Smooth muscle cell (in vitro differentiated cells): Measurements from ENCODE around the gene HTRA1. TPM values are rescaled to one million over a fixed set of nuclear protein-coding genes. Genes with fewer than 3 reads are reported as not detected.

Source experiments
- DNase-seq: peaks from one replicate; lab custom pipeline; 2025; ENCODE audit not compliant: unreplicated experiment; lab: John Stamatoyannopoulos, UW
- H2AFZ ChIP-seq: fragments of 200-600 bp; sonication (generic); 2 replicates; pipeline ENCODE4 v1.6.0; 2016; ENCODE audit warnings: antibody characterized with exemption, low read depth, mild to moderate bottlenecking
- H3F3A ChIP-seq: fragments of 200-600 bp; sonication (generic); 2 replicates; pipeline ENCODE4 v1.6.0; 2017; ENCODE audit warnings: antibody characterized with exemption, low read depth
- H3K27ac ChIP-seq: fragments of 200-600 bp; sonication (generic); 2 replicates; pipeline ENCODE4 v1.5.1; 2016; ENCODE audit warnings: low read depth, mild to moderate bottlenecking
- H3K27me3 ChIP-seq: fragments of 200-600 bp; sonication (generic); 2 replicates; pipeline ENCODE4 v1.6.1; 2016; ENCODE audit warnings: low read depth, mild to moderate bottlenecking
- H3K36me3 ChIP-seq: fragments of 200-600 bp; sonication (generic); 2 replicates; pipeline ENCODE4 v1.5.1; 2016; ENCODE audit warnings: low read depth
- H3K4me1 ChIP-seq: fragments of 200-600 bp; sonication (generic); 2 replicates; pipeline ENCODE4 v1.5.1; 2016; ENCODE audit warnings: low read depth
- H3K4me2 ChIP-seq: fragments of 200-600 bp; sonication (generic); 2 replicates; pipeline ENCODE4 v1.6.0; 2016; ENCODE audit warnings: mild to moderate bottlenecking
- H3K4me3 ChIP-seq: fragments of 200-600 bp; sonication (generic); 2 replicates; pipeline ENCODE4 v1.5.1; 2016; ENCODE audit warnings: mild to moderate bottlenecking
- H3K79me2 ChIP-seq: fragments of 200-600 bp; sonication (generic); 2 replicates; pipeline ENCODE4 v1.6.0; 2016; ENCODE audit warnings: low read depth, mild to moderate bottlenecking
- H3K9ac ChIP-seq: fragments of 200-600 bp; sonication (generic); 2 replicates; pipeline ENCODE4 v1.6.0; 2016; ENCODE audit warnings: low read depth
- H3K9me3 ChIP-seq: fragments of 200-600 bp; sonication (generic); replicated peaks from 2 replicates; pipeline ENCODE4 v1.5.1; 2016; ENCODE audit warnings: low read depth
- H4K20me1 ChIP-seq: fragments of 200-600 bp; sonication (generic); 2 replicates; pipeline ENCODE4 v1.6.0; 2016; ENCODE audit warnings: low read depth
- CTCF ChIP-seq: fragments of 200-600 bp; sonication (generic); IDR thresholded peaks from 2 replicates; pipeline ENCODE4 v1.5.1; 2017; ENCODE audit warnings: borderline replicate concordance, mild to moderate bottlenecking, antibody characterized with exemption; ENCODE audit not compliant: insufficient read depth, poor library complexity, severe bottlenecking
- WGBS: methylation state at CpG from one replicate; pipeline ENCODE4 v1.1.7; 2016; ENCODE audit warnings: low lambda C conversion rate; 5-methylcytosine and 5-hydroxymethylcytosine counted together
- polyA plus RNA-seq: library from polyadenylated mRNA; unstranded; fragments of >200 nt; fragmentation: Nextera tagmentation; extraction: Ambion mirVana; gene quantifications from 2 replicates; pipeline ENCODE4 v1.2.1, GENCODE V29; 2016
- total RNA-seq: library from RNA; depleted of rRNA; stranded (reverse); fragments of >200 nt; gene quantifications from 2 replicates; pipeline ENCODE4 v1.2.3, GENCODE V29; 2014

Gene HTRA1
- total and polyA plus RNA-seq, 2 experiments from 2014 or later = 175 to 257 TPM

DNA sequence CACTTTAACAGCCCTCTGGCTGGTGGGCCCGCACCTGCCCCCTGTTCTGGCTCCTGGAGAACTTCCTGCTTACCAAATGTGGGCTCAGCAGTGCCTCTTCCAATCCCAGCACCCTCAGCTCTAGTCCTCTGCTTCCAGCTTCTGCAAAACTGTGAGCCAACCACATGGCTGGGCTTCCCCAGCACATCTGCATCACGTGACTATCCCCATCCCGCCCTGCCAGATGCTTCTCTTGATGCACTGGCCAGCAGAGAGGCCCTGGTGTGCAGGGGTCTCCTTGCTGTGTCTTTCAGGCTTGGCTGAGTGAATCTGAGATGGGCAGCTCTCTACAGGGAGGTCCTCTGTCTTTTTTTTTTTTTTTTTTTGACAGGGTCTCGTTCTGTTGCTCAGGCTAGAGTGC is 55.4 kb downstream of the HTRA1 start:
- Histone ChIP-seq H3F3A (no peaks in the 10 kb centered on the region), H3K27ac (no peak overlapping the region), H2AFZ (no peak overlapping the region), H3K9me3 (no peaks in the 10 kb centered on the region), H3K4me2 (no peak overlapping the region), H4K20me1 (no peaks in the 10 kb centered on the region), H3K27me3 (no peaks in the 10 kb centered on the region), H3K4me1 (no peaks in the 10 kb centered on the region), H3K36me3 (no peaks in the 10 kb centered on the region), H3K9ac (no peak overlapping the region), H3K79me2 (no peaks in the 10 kb centered on the region), H3K4me3 (no peak overlapping the region)
- TF ChIP-seq CTCF = no peak
- DNase-seq = no peak
- WGBS = 91% methylated on average over 4 of the region's 4 CpGs

- Histone ChIP-seq H3K4me1 (no peaks in the 10 kb centered on the region), H3F3A (no peaks in the 10 kb centered on the region), H3K9me3 (no peaks in the 10 kb centered on the region), H3K4me3 (no peak overlapping the region), H4K20me1 (no peaks in the 10 kb centered on the region), H3K4me2 (no peak overlapping the region), H2AFZ (no peak overlapping the region), H3K27me3 (no peaks in the 10 kb centered on the region), H3K79me2 (no peaks in the 10 kb centered on the region), H3K9ac (no peak overlapping the region), H3K36me3 (no peaks in the 10 kb centered on the region), H3K27ac (no peak overlapping the region)
- DNase-seq = no peak
- WGBS = 91% methylated on average over 7 of the region's 7 CpGs
- TF ChIP-seq CTCF = no peak
These were observed 57.8 kb downstream of the HTRA1 start for GRCh38 chr10:122519144-122519543.

DNA sequence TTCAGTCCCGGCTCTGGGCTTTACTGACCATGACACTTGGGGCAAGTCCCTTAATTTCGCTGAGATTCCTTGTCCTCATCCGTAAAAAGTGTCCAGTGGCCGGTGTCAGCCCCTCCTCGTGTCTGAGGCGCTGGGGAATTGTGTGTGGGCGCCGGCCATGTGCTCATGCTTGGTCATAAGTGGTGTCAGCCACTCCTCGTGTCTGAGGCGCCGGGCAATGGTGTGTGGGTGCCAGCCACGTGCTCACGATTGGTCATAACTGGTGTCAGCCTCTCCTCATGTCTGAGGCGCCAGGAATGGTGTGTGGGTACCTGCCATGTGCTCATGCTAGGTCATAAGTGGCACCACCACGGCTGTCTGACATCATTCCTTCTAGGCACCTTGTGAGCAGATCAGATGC is 58.5 kb downstream of the HTRA1 start:
- no peaks in the 10 kb centered on the region for H3K36me3 ChIP-seq
- WGBS = 90% methylated on average over 15 of the region's 15 CpGs
- no peak for DNase-seq
- TF ChIP-seq CTCF = no peak
- no peak overlapping the region for H3K4me2 ChIP-seq
- H3K4me3 ChIP-seq = no peak overlapping the region
- H2AFZ ChIP-seq = no peak overlapping the region
- no peaks in the 10 kb centered on the region for H3F3A ChIP-seq
- no peaks in the 10 kb centered on the region for H4K20me1 ChIP-seq
- no peaks in the 10 kb centered on the region for H3K79me2 ChIP-seq
- H3K27me3 ChIP-seq = no peaks in the 10 kb centered on the region
- no peak overlapping the region for H3K9ac ChIP-seq
- H3K9me3 ChIP-seq = no peaks in the 10 kb centered on the region
- H3K4me1 ChIP-seq = no peaks in the 10 kb centered on the region
- no peak overlapping the region for H3K27ac ChIP-seq

GRCh38 chr10:122521011-122521410 is 59.7 kb downstream of the HTRA1 start:
- Histone ChIP-seq H3K36me3 (no peaks in the 10 kb centered on the region), H3K4me2 (no peak overlapping the region), H3K79me2 (no peaks in the 10 kb centered on the region), H3K4me3 (no peak overlapping the region), H3F3A (no peaks in the 10 kb centered on the region), H3K9ac (no peak overlapping the region), H4K20me1 (no peaks in the 10 kb centered on the region), H3K4me1 (no peaks in the 10 kb centered on the region), H2AFZ (no peak overlapping the region), H3K9me3 (no peaks in the 10 kb centered on the region), H3K27me3 (no peaks in the 10 kb centered on the region), H3K27ac (no peak overlapping the region)
- no peak for TF ChIP-seq CTCF
- no peak for DNase-seq
- 82% methylated on average over 3 of the region's 3 CpGs for WGBS
